Measurements from ENCODE around the gene MON2.

DNA sequence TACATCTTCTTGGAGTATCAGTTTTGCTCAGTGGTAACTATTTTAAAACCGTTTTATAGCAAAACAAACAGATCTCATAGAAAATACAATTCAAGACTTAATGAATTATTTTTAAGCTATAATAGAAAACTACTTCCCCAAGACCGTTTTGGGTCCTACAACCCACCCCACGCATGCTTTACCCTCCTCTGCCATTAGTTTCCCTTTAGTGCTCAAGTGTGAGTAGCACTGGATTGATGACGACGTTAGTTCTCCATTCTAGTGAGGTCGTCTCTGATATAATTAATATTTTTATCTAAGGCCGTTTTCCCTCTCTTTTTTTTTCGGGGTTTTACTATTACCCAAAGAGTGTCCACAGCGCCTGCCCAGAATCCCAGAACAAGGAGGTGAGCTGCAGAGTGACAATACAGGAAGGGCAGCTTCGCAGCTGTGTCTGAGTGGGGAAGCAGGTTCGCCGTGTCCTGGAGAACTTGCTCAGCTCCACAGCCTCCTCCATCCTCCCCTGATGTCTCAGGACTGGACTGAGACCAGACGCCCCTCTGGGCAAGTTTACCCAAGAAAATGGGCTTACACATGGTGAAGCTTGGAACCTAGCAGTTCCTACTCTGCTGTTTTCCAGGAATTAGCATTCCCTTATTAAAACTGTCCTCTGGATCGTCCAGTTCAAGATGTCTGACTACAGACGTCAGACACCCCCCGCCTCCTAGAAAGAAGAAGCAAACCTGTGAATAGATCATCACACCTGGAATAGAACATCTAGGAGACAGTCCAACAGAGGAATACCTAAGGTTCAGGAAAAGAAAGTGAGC is 31.9 kb upstream of the MON2 start:
- no peak for TF ChIP-seq POLR2A (IDR thresholded peaks at IDR 0.05; ENCODE audit: low read length)
- TF ChIP-seq GATA1 (IDR thresholded peaks at IDR 0.05; ENCODE audit: low read depth, low read length): no peak
